NCI-H2107 (cell line): ENCODE data around the gene SLC39A5.
"Not testable (repeated sequence)": the region's sequence is repeated elsewhere in the genome, so short reads cannot be mapped to it uniquely, and the experiment has no call there.

Experiments
- DNase-seq: peaks from one replicate; lab custom pipeline; 2025; lab: John Stamatoyannopoulos, UW

The SLC39A5 gene, protein sequence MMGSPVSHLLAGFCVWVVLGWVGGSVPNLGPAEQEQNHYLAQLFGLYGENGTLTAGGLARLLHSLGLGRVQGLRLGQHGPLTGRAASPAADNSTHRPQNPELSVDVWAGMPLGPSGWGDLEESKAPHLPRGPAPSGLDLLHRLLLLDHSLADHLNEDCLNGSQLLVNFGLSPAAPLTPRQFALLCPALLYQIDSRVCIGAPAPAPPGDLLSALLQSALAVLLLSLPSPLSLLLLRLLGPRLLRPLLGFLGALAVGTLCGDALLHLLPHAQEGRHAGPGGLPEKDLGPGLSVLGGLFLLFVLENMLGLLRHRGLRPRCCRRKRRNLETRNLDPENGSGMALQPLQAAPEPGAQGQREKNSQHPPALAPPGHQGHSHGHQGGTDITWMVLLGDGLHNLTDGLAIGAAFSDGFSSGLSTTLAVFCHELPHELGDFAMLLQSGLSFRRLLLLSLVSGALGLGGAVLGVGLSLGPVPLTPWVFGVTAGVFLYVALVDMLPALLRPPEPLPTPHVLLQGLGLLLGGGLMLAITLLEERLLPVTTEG

GRCh38 chr12:56229916-56230431 lies at the start of gene SLC39A5:
TSS of gene SLC39A5 (plus strand) at chr12:56230051. CDS start at chr12:56231275, 1,224 bp downstream.
- DNase-seq, result no peak

GRCh38 chr12:56186957-56187356 lies 42.9 kb upstream of the SLC39A5 start:
- no peak for DNase-seq

DNA sequence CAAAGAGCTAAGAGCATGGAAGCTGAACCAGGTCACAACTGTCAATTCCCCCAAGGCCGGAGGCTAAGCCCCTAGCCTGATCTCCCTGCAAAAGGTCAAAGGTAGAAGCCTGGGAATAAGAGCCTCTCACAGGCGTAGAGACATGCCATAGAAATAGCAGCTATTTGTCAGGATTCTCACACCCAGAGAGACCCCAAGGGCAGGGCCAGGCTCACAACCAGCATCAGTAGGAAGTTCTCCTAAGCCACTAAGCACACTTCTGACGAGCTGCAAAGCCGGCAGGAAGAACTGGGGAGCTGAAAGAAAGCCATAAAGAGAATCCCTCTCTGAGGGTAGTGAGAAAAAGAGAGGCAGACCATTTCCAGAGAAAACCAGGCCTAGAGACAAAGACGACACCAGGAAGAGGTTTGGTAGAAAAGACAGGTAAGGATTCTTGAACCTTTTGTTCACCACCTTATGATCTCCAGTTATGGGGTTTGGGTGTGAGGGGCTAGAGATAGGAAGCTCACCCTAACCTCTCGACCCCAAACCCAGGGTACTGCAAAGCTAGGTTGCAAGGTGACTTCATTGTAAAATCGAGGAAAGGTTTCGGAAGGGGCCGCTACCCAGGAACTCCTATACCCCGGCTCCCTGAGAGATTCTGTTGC lies 41.6 kb upstream of the SLC39A5 start:
- no peak for DNase-seq

- DNase-seq, result no peak
These were observed 41.1 kb upstream of the SLC39A5 start for GRCh38 chr12:56188778-56189098.

DNA sequence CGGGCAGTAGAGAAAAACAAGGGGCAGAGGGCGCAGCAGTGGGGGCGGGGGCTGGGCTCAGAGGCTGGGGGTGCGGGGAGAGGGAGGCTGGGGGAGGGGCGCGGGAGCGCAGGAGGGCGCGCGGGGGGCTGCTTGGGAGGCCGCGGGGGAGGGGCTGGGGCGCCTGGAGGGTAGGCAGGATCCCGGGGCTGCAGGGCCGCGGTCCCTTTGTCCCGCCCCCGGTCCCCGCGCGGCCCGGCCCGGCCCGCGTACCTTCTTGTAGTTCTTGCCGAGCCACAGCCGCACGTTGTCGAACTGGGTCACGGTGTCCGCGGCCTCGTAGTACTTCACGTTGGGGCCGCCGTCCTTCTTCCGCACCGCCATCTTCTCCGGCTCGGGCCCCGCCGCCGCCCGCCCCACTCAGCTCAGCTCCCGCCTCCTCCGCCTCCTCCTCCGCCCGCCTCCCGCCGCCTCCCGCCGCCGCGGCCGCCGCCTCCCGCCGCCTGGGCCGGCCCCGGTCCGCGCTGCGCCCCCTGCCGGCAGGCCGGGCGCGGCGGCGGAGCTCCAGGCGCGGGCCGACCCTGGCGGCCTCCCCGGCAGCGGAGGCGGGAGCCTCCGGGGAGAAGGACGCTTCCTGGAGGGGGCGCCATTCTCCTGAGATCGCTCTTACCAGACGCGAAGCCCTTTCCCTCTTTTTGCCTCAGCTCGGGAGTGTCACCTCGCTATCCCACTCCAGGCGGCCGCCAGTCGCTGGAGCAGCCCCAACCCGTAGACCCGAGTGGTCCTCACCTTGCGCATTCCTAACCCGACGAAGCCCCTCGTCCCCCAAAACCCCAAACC lies 40.5 kb upstream of the SLC39A5 start, which contains the start of gene SMARCC2:
TSS of gene SMARCC2 (minus strand) at position 385 of the 819 bp plus-strand sequence. CDS start at position 363, 22 bp downstream.
- peak; percentile 89 for DNase-seq

DNA sequence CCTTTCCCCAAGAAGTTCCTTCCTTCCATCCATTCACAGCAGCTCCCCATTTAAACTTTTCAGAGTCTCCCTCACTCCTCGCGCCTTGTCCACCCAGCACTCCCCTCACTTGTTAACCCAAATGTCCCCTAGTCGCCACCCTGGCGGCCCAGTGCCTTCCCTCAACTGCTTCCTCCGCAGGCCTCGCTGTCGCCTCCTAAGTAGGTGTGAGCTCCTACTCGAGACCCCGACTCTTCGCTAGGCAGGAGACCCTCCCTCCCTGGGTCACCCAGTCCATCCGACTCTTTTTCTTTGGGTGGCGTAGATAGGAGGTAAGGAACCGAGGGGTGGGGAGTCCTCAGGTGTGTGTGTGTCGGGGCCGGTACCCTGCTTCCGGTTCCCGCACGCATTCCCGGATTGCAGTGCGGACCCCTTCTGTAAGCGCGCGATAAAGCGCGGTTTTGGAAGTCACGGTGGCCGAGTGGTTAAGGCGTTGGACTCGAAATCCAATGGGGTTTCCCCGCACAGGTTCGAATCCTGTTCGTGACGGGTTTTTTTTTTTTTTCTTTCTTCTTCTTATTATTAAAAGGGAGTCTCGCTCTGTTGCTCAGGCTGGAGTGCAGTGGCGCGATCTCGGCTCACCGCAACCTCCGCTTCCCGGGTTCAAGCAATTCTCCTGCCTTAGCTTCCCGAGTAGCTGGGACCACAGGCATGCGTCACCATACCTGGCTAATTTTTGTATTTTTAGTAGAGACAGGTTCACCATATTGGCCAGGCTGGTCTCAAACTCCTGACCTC lies 39.7 kb upstream of the SLC39A5 start:
- peak; percentile 83 for DNase-seq

GRCh38 chr12:56190695-56191155 lies 39.1 kb upstream of the SLC39A5 start:
- DNase-seq, result no peak

- DNase-seq, result no peak
These were observed 37.3 kb upstream of the SLC39A5 start for GRCh38 chr12:56192582-56192981.

- peak; percentile 79 for DNase-seq
These were observed 36.7 kb upstream of the SLC39A5 start for GRCh38 chr12:56193025-56193578.

GRCh38 chr12:56196818-56197550 lies 32.9 kb upstream of the SLC39A5 start:
- DNase-seq, result not testable (repeated sequence)

DNA sequence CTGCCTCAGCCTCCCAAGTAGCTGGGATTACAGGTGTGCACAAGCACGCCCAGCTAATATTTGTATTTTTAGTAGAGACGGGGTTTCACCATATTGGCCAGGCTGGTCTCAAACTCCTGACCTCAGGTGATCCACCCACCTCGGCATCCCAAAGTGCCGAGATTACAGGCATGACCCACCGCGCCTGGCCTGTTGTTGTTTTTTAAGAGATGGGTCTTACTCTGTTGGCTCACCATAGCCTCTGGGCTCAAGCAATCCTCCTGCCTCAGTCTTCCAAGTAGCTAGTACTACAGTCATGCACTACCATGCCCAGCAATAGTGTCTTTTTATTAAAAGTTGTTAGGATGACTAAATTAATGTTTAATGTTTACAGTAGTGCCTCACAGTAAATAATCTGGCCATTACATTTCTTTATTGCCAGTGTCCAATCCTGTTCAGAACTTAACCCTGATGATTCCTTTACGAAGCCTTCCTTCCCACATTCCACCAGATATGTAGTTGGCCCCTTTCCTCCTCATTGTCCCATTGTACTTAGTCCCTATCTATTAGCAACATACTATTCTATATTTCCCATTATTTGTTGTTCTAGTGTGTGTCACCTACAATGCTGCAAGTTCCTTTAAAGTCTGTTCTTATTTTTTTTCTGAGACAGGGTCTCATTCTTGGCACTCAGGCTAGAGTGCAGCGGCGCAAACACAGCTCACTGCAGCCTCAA lies 31.8 kb upstream of the SLC39A5 start:
- no peak for DNase-seq

DNA sequence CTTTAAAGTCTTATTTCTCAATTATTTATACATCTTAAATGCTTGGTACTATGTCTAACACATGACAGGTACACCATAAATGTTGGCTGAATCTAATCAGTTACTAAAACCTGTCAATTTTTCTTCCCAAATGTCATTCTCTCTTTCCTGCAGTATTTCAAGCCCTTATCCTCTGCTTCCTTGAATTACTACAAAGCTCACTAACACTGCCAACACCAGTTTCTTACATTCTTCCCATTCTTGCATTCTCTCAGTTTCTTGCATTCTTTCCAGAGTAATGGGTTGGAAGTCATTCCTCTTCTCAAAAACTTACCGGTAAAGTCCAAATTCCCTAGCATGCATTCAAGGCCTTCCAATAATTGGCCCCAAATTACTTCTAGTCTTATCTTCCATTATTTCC lies 31.0 kb upstream of the SLC39A5 start:
- DNase-seq, result no peak

GRCh38 chr12:56202366-56202765 lies 27.5 kb upstream of the SLC39A5 start:
- DNase-seq, result no peak

- no peak for DNase-seq
These were observed 27.0 kb upstream of the SLC39A5 start for GRCh38 chr12:56202838-56203237.

GRCh38 chr12:56204275-56204674 lies 25.6 kb upstream of the SLC39A5 start:
- no peak for DNase-seq

DNA sequence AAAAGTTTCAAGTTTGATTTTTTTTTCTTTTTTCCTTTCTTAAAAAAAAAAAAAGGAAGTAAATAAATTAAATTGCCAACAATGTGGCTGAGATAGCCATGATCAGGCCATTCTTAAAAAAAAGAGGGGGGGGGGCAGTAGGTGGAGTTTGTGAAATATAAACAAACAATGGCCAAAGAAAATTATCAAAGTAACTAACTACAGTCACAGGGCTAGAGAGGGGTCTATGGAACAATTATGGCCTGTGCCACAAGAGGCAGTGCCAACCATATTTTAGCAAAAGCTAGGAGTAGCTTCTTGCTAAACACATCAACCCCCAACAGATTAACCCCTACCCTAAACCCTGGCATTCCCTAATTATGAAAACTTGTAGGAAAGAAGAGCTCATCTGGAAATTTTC lies 24.4 kb upstream of the SLC39A5 start:
- DNase-seq, result no peak

DNA sequence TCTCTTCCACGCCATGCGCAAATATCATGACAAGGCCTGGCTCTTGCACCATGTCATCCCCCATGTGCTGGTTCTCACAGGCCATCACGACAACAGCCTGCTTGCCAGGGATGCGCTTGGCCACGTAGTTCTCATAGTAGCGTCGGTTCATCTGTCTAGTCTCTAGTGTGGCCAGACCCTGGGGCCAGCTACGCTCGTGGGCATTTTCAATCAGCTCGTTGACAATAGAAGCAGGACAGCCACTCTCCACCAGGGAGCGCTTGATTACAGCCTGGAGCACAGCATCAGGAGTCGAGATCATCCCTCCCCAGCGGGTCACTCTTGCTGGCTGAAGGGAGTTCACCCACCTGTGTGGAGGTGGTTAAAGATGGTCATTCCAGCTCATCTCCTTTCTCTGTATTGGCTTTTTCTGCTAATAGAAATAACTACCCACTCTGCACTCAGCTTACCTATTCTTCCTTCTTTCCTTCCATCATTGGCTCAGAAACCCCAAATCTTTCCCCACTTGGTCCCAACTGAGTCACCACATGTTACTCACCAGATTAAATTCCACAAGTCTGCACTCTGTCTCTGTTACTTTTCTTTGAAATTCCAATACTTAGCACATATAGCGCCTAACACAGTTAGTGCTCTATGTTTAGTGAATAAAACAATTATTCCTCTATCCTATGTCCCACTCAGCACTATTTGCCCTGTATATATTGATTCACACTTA lies 23.2 kb upstream of the SLC39A5 start:
- no peak for DNase-seq

DNA sequence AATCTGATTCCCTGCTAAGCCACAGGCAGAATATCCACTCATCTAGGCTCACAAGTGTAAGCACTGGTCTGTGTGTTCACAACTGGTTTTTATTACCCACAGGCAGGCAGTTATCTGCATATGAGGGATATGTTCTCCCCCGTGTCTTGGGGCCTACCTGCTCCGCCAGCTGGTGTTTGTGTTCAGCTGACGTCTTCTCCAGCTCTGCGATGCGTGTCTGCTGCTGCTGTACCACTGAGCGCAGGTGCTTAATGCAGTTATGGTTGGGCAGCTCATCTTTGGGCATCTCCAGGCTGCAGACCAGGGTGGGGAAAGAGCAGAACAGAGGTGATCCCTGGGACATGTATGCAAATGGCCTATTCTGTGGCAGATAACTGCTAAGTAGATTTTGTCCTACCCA lies 21.8 kb upstream of the SLC39A5 start:
- DNase-seq, result no peak

DNA sequence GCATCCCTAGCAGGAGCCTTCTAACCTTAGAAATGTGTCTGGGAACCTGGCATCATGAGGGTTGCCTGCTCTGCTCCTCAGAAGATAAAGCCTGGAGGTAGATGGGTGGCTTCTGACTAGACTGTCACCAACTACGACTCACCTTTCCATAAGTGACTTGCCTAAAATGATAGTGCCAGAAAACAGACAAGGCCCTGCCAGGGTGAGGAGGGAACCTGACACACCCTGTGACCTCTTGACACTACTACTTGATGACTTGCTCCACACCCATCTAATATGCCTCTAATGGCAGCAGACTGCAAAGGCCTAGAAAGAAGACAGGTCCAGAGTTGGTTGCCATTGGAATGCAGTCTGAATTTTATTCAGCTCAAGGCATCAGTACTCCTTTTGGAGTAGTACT lies 17.5 kb upstream of the SLC39A5 start:
- no peak for DNase-seq
